Measurements from ENCODE around the gene ZC3H7B. TPM values are rescaled to one million over a fixed set of nuclear protein-coding genes. Genes with fewer than 3 reads are reported as not detected.

ZC3H7B gene
- total and polyA plus RNA-seq, 12 donors = 31.2 to 133 (median 77.6) TPM

DNA sequence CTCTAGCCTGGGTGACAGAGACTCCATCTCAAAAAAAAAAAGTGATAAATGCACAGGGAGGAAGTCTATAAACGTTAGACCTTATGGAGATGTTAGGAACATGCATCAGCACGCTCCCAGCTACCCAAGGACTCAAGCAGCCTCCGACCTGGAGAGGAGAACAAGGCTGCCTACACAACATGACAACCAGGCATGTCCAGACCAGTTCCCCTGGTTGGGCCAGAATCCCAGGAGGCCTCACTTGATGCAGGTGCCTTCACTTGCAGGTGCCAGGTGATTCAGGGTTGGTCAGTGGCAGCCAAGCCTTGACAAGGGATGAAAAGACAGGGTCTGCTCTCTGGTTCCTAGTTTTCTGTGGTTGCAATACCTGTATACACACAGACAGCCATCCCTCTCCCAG is 21.3 kb upstream of the ZC3H7B start:
- Histone ChIP-seq H3K4me3 (no peak overlapping the region), H3K27ac (no peak overlapping the region), H3K36me3 (replicated peaks in 1 of 2) (peaks cover 0 to 54% of the 10 kb centered on the region in 2 donors), H3K27me3 (no peaks in the 10 kb centered on the region), H3K4me1 (replicated peaks in 1 of 2) (peaks cover 0 to 10% of the 10 kb centered on the region in 2 donors), H3K9me3 (replicated peaks in 1 of 3) (no peaks in the 10 kb centered on the region)
- no peak for TF ChIP-seq POLR2A (IDR thresholded peaks at IDR 0.05)
- TF ChIP-seq, protein P1, sequence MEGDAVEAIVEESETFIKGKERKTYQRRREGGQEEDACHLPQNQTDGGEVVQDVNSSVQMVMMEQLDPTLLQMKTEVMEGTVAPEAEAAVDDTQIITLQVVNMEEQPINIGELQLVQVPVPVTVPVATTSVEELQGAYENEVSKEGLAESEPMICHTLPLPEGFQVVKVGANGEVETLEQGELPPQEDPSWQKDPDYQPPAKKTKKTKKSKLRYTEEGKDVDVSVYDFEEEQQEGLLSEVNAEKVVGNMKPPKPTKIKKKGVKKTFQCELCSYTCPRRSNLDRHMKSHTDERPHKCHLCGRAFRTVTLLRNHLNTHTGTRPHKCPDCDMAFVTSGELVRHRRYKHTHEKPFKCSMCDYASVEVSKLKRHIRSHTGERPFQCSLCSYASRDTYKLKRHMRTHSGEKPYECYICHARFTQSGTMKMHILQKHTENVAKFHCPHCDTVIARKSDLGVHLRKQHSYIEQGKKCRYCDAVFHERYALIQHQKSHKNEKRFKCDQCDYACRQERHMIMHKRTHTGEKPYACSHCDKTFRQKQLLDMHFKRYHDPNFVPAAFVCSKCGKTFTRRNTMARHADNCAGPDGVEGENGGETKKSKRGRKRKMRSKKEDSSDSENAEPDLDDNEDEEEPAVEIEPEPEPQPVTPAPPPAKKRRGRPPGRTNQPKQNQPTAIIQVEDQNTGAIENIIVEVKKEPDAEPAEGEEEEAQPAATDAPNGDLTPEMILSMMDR (IDR thresholded peaks at IDR 0.05) = no peak
- DNase-seq = no peak
- 75 to 83% (median 80%) methylated on average over 3 of the region's 3 CpGs for WGBS, 4 donors
- intact Hi-C loops (cut with DNase I) = no loop called here

DNA sequence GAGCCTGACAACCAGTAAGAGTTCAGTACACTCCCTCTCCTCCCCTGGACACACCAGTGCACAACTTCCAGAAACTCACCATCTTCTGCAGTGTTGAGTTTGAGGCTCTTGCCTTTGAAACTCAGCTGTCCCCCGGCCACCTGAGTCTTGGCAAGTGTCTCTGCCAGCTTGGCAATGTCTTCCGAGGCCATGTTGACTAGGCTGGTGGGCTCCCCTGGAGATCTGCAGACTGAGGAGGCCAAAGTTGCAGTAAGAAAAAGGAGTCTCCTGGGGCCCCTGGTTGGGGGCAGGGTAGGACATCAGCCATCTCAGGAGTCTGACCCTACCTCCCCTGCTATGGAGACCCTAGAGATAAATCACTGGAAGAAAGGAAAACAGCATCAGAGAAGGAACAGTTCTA is 20.5 kb upstream of the ZC3H7B start:
- TF ChIP-seq, protein P1 (IDR thresholded peaks at IDR 0.05) = no peak
- no peak for TF ChIP-seq POLR2A (IDR thresholded peaks at IDR 0.05)
- Histone ChIP-seq H3K9me3 (replicated peaks in 1 of 3) (no peaks in the 10 kb centered on the region), H3K36me3 (replicated peaks in 1 of 2) (peaks cover 0 to 47% of the 10 kb centered on the region in 2 donors), H3K4me3 (no peak overlapping the region), H3K27me3 (no peaks in the 10 kb centered on the region), H3K27ac (no peak overlapping the region), H3K4me1 (replicated peaks in 1 of 2) (peaks cover 0 to 12% of the 10 kb centered on the region in 2 donors)
- DNase-seq = no peak
- WGBS, 4 donors = 71 to 93% (median 78%) methylated on average over 2 of the region's 2 CpGs
- intact Hi-C loops (cut with DNase I) = no loop called here

DNA sequence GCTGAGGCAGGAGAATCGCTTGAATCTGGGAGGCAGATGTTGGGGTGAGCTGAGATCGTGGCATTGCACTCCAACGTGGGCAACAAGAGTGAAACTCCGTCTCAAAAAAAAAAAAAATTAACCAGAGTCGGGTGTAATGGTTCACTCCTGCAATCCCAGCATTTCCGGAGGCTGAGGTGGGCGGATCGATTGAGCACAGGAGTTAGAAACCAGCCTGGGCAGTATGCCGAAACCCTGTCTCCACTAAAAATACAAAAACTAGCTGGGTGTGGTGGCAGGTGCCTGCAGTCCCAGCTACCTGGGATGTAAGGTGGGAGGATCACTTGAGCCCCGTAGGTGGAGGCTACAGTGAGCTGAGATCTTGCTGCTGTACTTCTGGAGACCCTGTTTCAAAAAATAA is 16.9 kb upstream of the ZC3H7B start:
- Histone ChIP-seq H3K4me1 (replicated peaks in 1 of 2) (peaks cover 0 to 29% of the 10 kb centered on the region in 2 donors), H3K36me3 (replicated peaks in 1 of 2) (peaks cover 0 to 20% of the 10 kb centered on the region in 2 donors), H3K4me3 (no peak overlapping the region), H3K9me3 (replicated peaks in 1 of 3) (no peaks in the 10 kb centered on the region), H3K27ac (peak overlapping the region in 4 of 5 donors; percentile 73 to 98 (median 84)), H3K27me3 (no peaks in the 10 kb centered on the region)
- intact Hi-C loops (cut with DNase I) = no loop called here
- WGBS, 4 donors = 82 to 89% (median 85%) methylated on average over 10 of the region's 10 CpGs
- DNase-seq = no peak
- TF ChIP-seq, protein P1 (IDR thresholded peaks at IDR 0.05) = no peak
- TF ChIP-seq POLR2A (IDR thresholded peaks at IDR 0.05) = no peak

DNA sequence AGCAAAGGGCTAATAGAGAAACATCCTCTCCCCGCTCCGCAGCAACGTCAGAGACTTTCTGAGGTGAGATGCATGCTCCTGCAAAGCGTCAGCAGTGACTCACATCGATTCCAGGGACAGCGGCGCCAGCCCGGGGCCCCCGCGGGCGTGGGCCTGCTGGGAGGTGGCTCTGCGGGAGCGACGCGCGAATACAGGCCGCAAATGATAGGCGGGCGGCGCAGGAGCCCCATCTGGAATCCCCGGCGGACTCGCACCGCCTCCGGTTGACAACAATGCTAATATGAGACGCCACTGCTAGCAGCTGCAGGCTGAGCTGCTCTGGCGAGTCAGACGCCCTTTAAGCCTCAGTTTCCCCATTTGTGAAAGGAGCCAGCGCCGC is 15.9 kb upstream of the ZC3H7B start:
- H3K4me1 ChIP-seq (replicated peaks in 1 of 2) = peaks cover 0 to 32% of the 10 kb centered on the region in 2 donors
- DNase-seq = peak; percentile 86 to 95 (median 92)
- H3K27me3 ChIP-seq = no peaks in the 10 kb centered on the region
- no peaks in the 10 kb centered on the region for H3K9me3 ChIP-seq (replicated peaks in 1 of 3)
- 0 to 2% (median 0%) methylated on average over 6 to 30 of the region's 30 CpGs for WGBS, 4 donors
- peak overlapping the region; percentile 14 to 86 (median 64) for H3K4me3 ChIP-seq
- peaks cover 0 to 13% of the 10 kb centered on the region in 2 donors for H3K36me3 ChIP-seq (replicated peaks in 1 of 2)
- H3K27ac ChIP-seq = peak overlapping the region; percentile 73 to 98 (median 84)
- intact Hi-C loops (cut with DNase I) = no loop called here
- TF ChIP-seq, protein P1 (IDR thresholded peaks at IDR 0.05) = no peak
- peak in 1 of 2 donors; percentile 41 for TF ChIP-seq POLR2A (IDR thresholded peaks at IDR 0.05)
